ENCODE data around the gene ELFN1. TPM values are rescaled to one million over a fixed set of nuclear protein-coding genes. Genes with fewer than 3 reads are reported as not detected.

The ELFN1 gene
- total RNA-seq, 3 donors from 2014 or later = 0.59 to 1.3 (median 0.96) TPM

DNA sequence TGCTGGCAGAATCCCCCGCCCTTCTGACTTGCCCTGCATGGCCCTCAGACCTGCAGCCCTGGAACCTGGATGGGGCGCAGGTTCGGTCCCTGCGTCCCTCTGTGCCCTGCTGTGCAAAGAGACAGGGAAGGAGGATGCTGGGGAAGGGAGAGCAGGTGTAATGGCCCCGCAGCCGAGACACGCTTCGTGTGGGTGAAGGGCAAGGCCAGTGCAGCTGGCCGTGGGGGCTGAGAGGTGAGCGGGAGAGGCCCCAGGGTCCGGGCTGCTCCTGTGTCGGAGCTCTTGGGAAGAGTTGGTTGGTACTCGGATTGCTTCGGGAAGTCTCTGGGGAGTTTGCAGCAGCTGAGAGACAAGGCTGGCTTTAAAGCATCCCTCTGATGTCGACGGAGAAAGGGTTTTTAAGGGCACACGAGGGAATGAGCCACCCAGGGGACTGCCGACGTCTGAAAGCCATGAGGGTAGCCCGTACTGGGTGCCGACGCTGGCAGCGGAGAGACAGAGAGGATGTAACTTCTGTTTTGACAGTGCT lies 6.5 kb downstream of the ELFN1 start:
- Histone ChIP-seq H3K27me3 (peaks cover 8 to 46% of the 10 kb centered on the region in 2 donors), H3K36me3 (no peaks in the 10 kb centered on the region), H3K27ac (no peak overlapping the region), H3K9me3 (no peaks in the 10 kb centered on the region), H3K4me3 (no peak overlapping the region), H3K4me1 (no peaks in the 10 kb centered on the region)
- intact Hi-C loops (cut with DNase I; ENCODE audit: low total_unique reads) = no loop called here
- DNase-seq (ENCODE audit: low spot score in 2 of 2) = peak in 1 of 2 donors; percentile 14
- TF ChIP-seq POLR2AphosphoS5 (IDR thresholded peaks at IDR 0.05) (no peak), POLR2A (IDR thresholded peaks at IDR 0.05) (no peak)
- TF ChIP-seq, protein P1, sequence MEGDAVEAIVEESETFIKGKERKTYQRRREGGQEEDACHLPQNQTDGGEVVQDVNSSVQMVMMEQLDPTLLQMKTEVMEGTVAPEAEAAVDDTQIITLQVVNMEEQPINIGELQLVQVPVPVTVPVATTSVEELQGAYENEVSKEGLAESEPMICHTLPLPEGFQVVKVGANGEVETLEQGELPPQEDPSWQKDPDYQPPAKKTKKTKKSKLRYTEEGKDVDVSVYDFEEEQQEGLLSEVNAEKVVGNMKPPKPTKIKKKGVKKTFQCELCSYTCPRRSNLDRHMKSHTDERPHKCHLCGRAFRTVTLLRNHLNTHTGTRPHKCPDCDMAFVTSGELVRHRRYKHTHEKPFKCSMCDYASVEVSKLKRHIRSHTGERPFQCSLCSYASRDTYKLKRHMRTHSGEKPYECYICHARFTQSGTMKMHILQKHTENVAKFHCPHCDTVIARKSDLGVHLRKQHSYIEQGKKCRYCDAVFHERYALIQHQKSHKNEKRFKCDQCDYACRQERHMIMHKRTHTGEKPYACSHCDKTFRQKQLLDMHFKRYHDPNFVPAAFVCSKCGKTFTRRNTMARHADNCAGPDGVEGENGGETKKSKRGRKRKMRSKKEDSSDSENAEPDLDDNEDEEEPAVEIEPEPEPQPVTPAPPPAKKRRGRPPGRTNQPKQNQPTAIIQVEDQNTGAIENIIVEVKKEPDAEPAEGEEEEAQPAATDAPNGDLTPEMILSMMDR (IDR thresholded peaks at IDR 0.05) = no peak

DNA sequence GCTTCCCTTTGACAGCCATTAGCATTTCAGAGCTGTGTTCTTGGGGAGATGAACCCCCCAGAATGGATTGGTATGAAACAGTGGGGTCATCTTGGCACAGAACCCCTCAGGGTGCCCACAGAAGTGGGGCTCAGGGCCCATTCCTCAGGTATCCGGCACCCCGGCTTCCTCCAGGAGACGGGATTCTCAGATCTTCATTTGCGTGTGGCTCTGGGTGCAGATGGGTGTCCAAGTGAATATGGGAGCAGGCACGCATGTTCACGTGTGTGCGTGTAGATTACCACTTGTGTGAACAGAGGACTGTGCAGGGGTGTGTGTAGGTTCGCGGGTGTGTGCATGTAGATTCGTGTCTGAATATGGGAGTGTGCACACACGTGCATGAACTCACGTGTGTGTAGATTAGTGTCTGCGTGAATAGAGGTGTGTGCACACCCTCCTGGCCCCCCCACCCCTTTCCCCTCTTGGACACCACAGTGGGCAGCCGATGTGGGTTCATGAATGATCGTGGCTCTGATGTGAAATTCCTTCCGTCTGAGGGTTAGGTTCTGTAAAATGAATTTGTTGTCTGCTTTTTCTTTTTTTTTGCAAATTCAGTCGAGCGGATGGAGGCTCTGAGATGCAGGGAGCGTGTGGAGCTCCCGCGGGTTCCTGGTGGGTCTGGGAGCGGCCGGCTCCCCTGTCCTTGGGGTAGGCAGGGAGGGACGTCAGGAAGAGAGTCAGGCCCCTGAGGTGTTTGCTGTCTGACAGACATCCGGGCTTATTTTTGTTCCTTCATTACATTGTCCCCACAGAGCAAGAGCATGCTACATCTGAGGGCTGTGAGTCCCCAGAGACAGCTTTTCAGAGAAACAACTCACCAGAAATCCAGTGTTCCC lies 7.4 kb downstream of the ELFN1 start:
- peak in 1 of 2 donors; percentile 20 for DNase-seq (ENCODE audit: low spot score in 2 of 2)
- intact Hi-C loops (cut with DNase I; ENCODE audit: low total_unique reads) = no loop called here
- peaks cover 5 to 38% of the 10 kb centered on the region in 2 donors for H3K27me3 ChIP-seq
- no peak for TF ChIP-seq POLR2A (IDR thresholded peaks at IDR 0.05)
- TF ChIP-seq, protein P1 (IDR thresholded peaks at IDR 0.05) = no peak
- TF ChIP-seq POLR2AphosphoS5 (IDR thresholded peaks at IDR 0.05) = no peak
- no peak overlapping the region for H3K4me3 ChIP-seq
- no peaks in the 10 kb centered on the region for H3K36me3 ChIP-seq
- no peaks in the 10 kb centered on the region for H3K4me1 ChIP-seq
- H3K9me3 ChIP-seq = no peaks in the 10 kb centered on the region
- H3K27ac ChIP-seq = no peak overlapping the region

DNA sequence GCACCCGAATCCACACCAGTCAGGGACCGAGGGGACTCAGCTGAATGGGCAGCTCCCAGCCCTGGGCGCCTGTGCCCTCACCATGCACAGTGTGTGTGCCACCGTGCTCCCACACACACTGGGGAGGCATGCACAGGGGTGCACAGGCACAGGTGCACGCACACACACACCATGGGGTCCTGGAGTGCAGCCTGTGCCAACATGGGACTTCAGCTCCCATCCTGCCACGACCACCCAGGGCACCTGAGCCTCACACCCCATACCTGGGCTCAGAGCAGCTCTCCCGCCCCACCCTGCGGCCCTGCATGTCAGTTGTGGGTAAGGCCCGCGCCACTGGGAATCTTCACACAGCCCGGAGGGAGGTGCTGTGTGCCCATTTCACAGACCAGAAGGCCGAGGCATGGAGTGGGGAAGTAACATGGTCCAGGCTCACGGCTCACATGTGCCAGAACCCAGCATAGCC lies 8.0 kb downstream of the ELFN1 start:
- TF ChIP-seq POLR2AphosphoS5 (IDR thresholded peaks at IDR 0.05) = no peak
- intact Hi-C loops (cut with DNase I; ENCODE audit: low total_unique reads) = no loop called here
- H3K9me3 ChIP-seq = no peaks in the 10 kb centered on the region
- no peaks in the 10 kb centered on the region for H3K4me1 ChIP-seq
- peak in 1 of 2 donors; percentile 39 for DNase-seq (ENCODE audit: low spot score in 2 of 2)
- H3K27ac ChIP-seq = no peak overlapping the region
- H3K4me3 ChIP-seq = no peak overlapping the region
- peaks cover 5 to 31% of the 10 kb centered on the region in 2 donors for H3K27me3 ChIP-seq
- H3K36me3 ChIP-seq = no peaks in the 10 kb centered on the region

DNA sequence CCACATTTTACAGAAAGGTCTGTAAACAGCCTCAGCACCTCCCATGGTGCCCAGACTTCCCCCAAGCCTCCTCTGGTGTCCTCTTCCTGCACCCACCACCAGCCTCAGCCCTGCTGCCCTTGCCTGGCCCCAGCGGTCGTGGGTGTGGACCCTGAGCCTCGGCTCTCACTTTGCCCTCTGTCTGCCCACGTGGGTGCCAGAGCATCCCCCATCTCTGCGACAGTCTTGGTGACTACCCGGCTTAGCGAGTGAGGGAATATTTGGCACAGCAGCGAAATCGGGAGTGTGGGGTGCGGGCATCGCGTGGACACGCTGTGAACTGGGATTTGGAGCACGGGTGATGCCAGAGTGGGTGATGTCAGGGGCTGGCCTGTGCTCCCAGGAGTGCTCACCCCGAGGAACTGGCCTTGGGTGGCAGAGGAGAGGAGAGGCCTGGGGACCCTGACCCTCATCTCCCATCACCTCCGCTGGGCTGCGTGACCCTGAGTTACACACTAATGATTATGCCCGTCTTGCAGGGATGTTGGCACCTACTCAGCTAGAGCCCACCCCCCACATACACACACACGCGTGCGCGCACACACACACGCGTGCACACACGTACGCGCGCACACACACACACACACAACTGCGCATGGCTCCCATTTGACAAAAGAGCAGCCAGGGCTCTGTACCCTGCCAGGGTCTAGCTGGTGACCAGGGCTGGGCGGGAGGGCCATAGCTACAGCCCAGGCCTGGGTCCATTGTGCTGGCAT lies 8.7 kb downstream of the ELFN1 start:
- DNase-seq (ENCODE audit: low spot score in 2 of 2) = peak in 1 of 2 donors; percentile 31

More for the DNA sequence above, 8.7 kb downstream of the ELFN1 start:
- Histone ChIP-seq H3K27me3 (peaks cover 3 to 25% of the 10 kb centered on the region in 2 donors), H3K36me3 (no peaks in the 10 kb centered on the region), H3K4me3 (no peak overlapping the region), H3K4me1 (no peaks in the 10 kb centered on the region), H3K27ac (no peak overlapping the region), H3K9me3 (peaks cover 0 to under 1% of the 10 kb centered on the region in 2 donors)
- TF ChIP-seq, protein P1 (IDR thresholded peaks at IDR 0.05) = no peak
- TF ChIP-seq POLR2A (IDR thresholded peaks at IDR 0.05) = no peak
- TF ChIP-seq POLR2AphosphoS5 (IDR thresholded peaks at IDR 0.05) = no peak
- intact Hi-C loops (cut with DNase I; ENCODE audit: low total_unique reads) = no loop called here
